Right hindlimb (tissue), 1 donor: ENCODE results near the gene NEO1.

Experiments
- DNase-seq: peaks from one replicate; pipeline ENCODE4 v3.0.0-alpha.2; 2018

Gene NEO1

DNA sequence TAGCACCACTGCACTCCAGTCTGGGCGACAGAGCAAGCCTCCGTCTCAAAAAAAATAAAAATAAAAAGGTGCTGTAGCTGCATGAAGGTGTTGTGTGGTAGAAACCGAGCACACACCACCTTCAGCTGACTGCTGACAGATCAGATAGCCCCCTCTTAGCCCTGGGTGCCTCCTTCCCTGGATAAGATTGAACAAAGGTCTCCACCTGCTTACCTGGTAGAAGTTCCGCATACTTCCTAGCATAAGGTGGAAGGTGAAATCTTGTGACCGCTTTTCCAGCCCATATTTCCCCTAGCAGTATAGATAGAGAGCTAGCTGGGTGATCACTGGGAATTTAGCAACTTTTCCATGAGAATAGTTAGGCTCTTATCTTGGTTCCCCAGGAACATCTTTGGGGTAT is 18.7 kb upstream of the NEO1 start:
- DNase-seq: no peak

DNA sequence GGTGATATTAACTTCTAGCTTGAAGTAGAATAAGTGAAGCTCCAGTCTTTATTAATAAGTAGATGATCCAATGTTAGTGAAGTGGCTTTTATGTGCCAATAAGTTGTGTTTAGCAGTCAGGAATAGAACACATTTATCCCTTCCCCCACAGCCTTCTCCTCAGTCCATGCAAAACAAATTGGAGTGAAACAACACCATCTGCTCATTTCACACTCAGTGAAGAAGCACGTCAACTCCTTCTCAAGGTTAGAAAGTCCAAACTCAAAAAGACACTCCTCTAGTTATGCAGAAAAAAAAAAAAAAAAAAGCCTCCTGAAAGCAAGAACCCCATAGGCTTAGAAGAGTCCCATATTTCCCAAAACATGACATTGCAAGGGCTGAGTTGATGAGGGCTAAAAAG is 18.0 kb upstream of the NEO1 start:
- no peak for DNase-seq

DNA sequence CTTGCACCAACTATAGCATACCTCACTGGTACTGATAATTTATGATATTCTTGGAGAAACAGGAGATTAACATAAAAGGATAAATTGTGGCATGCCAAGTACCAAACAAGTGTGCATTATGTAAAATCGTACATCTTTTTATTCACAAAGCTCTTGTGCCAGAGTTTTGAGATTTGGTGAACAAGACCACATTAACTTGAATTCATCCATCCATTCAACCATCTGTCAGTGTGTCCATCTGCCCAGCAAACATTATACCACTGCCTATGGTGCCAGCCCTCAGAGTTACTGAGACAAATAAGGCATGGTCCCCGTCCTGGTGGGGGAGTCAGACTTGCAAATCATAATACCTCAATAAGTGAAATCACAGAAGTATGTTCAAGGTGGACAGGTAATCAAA is 17.0 kb upstream of the NEO1 start:
- no peak for DNase-seq

DNA sequence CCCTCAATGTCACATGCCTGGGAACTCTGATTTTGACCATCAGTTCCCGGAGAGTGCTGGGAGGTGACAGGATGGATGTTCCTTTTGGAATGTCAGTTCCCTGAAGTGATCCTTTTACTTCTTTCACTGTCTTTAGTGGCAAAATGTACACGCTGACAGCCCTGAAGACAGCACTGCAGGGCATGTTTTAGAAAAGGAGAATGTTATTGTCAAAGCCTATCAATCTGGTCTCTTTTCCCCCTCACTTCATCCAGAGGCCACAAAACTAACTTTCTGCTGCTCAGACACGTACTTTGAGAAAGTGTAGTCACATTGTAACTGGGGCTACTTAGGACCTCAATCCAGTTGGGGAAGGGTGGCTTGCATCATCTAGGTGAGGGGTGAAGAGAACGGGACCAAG is 14.0 kb upstream of the NEO1 start:
- DNase-seq: no peak

DNA sequence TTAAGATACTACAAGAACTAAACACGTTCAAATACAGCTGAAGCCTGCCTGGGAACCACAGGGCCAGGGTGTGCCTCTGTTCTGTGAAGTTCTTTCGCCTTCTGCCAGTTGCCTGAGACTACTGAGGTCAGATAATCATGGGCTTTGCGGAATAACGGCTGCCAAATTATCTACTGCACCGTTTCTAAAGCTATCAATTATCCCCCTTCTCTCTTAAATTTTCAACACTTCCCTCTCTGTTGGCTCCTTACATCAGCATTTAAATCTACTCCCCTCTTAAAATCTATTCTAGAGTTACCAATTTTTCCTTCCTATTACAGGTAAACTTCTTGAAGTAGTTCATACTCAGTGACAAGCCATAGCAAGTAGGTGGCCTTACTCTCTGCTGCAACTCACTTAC is 6.2 kb upstream of the NEO1 start:
- no peak for DNase-seq

DNA sequence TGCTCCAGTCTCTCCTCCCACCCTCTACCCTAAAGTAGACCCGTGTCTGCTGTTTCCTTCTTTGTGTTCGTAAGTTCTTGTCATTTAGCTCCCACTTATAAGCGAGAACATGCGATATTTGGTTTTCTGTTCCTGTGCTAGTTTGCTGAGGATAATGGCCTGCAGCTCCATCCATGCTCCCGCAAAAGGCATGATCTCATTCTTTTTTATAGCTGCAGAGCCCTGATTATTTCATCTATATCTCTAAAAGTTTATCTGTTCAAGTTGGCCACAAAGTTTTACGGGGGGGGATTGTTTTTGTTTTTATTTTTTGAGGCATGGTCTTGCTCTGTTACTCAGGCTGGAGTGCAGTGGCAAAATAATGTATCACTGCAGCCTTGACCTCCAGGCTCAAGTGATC is 4.4 kb upstream of the NEO1 start:
- DNase-seq: no peak

DNA sequence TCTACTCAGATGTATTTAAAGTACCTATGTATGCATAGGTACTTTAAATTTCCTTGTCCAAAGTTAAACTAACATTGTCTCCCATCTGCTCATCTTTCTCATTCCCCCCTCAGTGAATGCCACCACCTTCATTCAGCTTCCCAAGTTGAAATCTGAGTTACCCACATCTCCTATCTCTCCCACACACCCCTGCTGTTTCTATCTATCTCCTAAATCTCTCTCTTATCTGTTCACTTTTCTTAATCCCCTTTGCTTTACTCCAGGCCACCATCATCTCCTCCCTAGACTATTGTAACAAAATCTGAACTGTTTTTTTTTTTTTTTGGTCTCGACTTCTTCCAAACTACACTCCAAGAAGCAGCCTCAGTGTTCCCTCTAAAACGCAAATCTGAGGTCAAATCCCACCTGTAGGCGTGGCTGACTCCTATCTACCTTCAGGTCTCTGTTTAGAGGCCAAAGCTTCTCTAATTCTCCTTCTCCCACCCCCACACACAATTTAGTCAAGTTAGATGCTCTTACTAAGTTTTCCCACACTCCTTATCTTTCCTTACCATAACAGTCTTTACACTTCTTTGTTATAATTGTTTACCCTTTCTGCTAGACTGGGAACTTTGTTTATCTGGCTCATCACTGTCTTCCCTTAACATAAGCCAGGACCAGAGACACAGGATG is 3.5 kb upstream of the NEO1 start:
- no peak for DNase-seq

DNA sequence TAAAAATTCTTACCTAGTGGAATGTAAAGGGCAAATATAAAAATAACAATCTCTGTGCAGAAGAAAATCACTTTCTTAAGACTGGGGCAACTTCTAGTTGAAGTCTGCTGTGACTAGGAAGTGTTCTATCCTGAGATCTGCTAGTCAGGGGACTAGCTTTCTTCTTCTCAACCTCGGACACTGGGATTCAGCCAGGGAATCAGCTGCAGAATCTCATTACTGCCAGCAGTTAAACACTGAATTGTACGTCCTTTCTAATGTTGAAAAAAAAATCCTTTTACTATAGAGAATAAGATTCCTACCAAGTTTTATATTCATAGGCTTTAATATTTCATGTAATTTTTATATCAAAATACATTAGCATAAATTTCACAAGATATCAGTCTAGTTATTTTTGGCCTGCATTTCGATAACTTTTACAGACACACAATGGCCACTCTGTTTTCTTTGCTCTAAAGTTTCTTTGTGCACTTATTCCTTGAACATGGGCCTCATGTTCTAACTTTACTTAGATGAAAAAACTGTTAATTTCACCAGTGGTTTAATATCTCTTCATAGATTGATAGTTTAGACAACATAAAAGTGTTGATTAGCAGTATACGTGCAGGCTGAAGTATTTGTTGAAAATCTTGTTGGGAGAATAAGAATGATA is 2.6 kb upstream of the NEO1 start:
- DNase-seq: no peak

DNA sequence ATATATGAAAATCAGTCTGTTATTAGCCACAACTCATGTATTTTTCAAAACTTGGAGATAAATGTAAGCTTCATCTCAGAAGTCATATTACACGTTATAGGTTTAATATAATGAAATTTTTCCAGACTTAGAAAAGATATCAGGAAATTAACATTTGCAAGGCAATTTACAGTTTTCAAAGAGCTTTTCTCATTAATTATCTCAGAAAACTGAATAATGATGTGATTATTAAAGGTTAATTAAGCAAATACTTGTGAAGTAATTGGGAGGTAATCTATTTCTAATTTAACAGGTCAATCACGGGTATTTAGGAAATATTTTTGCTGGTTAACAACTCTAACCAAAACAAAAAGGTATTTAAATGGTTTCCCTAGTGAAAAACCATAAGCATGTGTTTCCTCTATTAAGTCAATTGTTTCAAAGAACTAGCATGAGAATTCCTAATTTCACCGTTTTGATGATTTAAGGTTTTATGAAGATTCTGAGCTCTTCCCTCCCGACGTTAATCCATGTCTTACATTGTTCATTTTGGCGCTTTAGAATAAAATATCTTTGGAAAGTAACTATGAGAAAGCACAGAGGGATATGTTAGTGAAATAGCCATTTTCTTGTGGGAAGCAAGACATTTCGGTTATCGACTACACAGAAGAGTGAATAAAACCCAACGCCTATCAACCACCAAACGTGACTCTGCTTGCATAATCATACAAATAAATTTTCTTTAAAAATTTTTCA is 1.5 kb upstream of the NEO1 start:
- no peak for DNase-seq

DNA sequence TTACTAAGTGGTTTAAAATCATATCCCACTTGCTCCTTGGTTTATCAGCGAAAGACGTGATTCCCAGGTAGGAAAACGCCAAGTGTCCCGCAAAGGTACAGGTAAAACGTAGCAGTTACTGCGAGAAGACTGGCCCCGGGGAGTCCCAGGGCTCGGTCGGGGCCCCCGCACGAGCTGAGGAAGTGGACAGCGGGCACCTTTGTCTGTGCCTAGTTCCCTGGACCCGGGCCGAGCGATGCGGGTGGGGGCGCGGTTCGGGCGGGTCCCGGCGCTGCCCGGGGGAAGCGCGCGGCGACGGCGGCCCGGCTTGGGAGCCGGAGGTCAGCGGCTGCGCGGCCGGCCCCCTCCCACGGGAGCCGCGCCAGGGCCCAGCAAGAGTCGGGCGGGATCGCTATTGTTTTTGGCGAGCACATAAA is 864 bp upstream of the NEO1 start:
- DNase-seq: no peak

DNA sequence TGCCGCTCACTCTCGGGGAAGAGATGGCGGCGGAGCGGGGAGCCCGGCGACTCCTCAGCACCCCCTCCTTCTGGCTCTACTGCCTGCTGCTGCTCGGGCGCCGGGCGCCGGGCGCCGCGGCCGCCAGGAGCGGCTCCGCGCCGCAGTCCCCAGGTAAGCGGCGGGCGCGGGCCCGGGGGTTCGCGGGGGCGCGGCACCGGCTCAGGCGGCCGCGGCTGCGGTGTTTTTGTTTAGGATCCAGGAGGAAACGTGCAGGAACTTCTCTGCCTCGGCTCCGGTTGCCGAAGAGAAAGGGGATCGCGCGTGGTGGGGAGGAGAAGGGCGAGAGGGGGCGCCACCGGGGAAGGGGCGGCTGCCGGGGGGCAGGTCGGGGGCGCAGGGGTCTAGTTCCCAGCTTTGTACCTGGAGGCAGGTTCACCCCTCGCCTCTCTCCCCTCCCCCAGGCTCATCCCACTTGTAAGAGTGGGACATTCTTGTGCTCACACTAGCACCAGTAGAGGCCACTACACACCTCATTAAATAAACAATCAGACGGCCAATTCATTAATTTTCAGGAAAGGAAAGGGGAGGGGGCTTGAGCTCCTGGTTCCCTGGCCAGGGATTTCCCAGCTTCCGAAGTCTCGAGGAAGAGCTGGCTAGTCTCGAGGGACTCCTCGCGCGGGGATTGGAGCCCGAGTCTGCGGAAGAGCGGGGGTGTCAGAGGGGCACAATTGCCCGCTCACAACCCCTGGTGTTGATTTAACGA is 562 bp downstream of the NEO1 start:
- peak; percentile 62 for DNase-seq

DNA sequence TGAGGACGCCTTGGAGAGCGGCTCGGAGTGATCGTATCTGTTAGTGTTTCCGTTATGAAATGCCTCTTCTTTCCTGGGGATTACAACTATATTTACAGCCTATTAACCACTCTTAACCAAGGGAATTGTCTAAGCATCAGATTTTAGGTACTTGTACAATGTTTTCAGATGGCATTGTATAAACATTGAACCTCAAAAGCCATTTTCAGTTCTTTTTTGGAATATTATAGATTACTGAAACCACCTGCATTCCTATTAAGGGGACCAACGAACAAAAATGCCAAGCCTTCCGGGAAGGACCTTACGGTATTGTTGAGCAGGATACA is 1.1 kb downstream of the NEO1 start:
- DNase-seq: no peak

DNA sequence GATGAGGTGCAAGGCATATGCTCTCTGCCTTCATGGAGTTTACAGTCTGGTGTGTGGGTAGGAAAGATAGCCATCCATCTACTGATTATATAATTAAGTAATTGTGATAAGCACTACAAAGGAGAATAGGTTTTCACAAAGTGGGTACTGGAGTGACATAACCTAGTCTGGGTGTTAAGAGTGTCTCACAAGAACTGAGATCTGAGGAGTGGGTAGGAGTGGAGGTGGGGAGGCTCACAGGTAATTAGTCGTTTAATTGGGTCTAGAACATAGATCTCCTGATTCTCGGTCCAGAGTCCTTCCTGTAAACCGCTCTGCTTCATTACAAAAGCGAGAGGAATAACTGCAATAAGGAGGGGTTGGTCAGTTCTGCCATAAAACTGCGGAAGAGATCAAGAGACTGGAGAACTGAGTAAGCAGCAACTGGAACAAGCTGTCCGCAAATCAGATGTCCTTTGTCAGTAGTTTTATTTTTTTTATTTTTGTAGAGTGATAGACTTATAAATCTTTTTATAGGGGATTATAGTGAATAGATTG is 2.2 kb downstream of the NEO1 start:
- DNase-seq: no peak

DNA sequence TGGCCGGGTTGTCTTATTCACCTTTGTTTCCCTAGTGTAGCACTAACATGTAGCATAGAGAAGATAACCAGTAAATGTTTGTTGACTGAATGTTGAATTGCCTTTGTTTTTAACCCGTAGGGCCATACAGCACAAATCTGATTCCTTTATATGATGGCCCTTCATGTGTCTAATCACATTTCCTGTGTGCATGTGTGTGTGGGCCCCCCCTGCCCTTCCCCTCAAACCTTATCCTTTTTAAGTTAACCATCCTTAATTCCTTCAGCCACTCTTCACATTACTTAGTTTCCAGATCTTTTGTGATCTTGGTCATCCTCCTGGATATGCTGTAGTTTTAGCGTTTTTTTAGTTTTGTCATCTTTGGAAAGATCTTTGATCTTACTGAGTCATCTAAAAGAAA is 4.2 kb downstream of the NEO1 start:
- no peak for DNase-seq

DNA sequence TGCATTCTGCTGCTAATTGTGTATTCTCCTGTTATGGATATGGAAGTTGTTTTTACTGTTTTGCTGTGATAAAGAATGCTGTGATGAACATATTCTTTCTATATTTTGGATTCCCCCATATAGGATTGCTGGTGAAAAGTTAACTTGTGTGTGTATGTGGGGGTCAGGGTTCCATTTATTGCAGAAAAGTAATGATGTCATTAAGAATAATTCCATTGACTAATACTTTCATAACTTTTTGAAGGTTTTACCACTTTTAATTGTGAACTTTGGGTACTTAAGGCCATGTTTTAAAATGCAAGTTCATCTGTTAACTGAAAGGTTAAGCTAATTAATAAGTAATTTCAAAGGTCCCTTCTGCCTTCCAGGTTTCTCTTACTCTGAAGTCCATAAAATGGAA is 6.2 kb downstream of the NEO1 start:
- DNase-seq: no peak

DNA sequence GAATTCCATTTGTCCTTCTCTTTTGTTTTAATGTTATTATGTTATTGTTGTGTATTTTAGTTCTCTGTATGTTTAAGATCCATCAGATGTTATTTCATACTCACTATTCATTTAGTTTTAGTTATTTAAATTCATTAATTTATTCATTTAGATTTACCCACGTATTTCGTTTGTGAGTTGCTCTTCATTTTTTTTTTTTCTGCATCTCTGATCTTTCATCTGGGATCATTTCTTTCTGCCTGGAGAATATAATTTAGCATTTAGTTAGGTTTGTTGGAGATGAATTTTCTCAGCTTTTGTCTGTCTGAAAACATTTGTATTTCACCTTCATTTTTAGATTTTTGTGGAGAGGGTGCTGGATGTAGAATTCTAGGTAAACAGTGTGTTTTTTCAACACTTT is 12.9 kb downstream of the NEO1 start:
- no peak for DNase-seq

DNA sequence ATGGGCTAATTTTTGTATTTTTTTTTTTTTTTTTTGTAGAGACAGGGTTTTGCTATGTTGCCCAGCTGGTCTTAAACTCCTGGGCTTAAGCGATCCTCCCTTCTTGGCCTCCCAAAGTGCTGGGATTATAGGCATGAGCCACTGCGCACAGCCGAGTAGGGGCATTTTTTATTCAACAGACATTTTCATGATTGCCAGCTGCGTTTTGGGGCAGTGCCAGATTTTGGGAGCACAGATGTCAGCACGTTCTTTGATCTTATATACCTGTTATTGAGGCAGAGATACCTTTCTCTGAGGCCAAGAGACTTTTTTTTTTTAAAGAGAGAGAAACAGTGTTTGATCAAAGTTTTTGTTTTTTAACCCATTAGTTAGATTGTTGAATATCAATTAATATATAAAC is 16.8 kb downstream of the NEO1 start:
- DNase-seq: no peak

DNA sequence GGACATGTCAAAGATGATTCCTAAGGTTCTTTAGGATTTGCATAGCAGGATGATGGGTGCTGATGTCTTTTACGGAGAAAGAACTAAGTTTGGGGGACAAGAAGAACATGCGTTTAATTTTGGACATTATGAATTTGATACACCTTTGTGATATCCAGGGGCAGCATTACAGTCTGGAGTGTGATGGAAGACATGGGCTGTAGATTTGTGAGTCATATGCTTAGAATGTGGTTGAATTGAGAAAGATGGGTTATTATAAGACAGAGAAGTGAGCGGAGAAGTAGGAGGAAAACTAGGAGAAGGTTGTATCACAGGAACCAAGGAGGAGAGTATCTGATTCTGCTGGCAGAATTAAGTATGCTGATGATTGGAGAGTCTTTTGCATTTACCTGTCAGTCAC is 20.6 kb downstream of the NEO1 start:
- DNase-seq: no peak

DNA sequence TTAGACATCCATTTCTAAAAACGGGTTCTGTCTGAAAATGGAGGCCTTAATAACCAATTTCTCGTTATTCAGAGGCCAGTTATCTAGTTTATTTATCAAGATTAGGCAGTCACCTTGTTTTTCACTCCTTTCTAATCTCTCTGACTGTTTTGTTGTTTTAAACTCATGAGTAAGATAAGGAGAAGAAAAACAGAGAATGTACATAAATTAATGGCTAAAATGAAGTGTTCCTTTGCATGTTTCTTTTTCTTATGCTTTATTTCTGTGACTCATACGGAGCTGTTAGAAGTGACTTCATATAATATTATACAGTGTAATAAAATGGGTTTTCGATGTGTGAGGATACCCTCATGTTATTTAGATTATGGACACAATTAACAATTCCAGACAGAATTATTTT is 22.0 kb downstream of the NEO1 start:
- DNase-seq: no peak

DNA sequence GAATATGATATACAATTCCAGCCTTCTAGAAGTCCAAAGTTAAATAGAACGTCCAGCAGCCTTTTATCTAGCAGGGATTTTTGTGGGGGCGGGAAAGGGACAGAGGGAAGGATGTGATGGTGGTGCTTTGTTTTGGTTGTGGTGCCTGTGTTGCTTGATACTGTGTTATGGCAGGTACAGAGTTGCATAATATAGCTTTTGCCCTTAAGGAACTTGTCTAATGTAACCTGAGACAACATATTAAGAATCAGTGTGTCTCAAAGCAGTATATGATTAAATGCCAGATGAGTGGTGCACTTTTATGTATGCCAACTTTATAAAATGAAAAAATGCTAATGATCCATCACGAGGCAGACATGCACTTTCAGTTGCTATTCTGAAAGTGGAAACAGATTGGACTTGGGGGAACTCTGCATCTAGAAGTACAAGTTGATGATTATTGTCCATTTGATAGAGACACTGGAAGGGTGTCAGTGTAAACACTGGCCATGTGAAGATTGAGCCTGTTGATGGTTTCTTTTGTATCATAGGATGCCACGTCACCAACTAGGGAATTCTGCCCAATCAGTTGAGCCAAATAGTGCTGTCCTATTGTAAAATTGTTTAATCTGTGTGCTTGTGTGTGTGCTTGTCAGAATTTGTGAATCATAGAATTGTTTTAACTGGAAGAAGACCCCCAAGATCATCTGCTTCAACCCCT is 23.0 kb downstream of the NEO1 start:
- no peak for DNase-seq

DNA sequence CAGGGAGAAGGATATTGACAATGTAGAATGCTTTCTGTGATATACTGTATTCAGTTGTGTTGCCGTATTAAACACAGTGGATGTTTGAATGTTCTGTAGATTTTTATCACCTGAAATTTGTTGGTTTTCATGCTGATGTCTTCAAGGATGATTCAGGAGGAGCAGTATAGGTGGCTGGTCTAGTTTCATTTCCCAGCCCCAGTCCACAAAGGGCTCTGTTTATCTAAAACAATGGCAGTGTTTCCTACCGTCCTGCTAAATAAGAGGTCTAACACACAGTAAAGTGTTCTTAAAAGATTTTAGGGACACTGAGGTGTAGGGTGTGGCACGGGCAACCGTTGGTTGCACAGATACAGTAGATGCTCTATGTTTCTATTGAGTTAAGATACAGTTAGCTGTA is 26.0 kb downstream of the NEO1 start:
- no peak for DNase-seq

DNA sequence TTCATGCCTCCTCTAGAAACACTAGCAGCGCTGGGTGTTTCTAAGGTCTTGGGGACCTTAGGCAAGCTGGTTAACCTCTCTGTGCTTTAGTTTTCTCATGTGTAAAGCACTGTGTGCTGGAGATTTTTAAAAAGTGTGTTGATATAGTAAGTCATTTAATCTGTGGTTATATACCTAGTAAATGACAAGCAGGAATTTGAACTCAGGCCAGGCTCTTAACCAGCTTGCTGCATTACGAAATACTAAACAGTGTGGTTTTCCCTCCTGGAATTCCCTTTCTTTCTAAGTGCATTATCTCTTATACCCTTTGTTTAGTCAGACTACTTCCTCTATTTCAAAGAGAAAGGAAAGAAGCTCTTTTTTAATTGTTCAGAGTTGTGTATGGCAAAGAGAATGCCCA is 26.5 kb downstream of the NEO1 start:
- no peak for DNase-seq

DNA sequence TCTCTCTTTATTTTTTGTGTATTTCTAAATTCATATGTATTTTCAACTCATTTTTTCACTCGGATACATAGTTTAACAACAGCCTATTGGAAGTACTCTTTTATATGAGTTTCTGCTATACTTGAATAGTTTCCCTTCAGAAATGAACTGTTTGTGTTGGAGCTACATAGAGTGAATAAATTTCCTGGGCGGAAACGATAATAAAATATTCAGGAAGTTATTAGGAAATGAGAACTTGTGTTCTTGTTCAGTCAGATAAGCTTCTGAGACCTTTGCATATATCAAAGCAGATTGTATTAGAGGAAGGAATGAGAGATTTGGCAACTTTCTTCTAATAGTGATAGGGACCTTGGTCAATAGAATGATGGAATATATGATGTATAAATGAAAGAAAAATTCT is 27.3 kb downstream of the NEO1 start:
- no peak for DNase-seq
